ENCODE results near the gene LSM2. TPM values are rescaled to one million over a fixed set of nuclear protein-coding genes. Genes with fewer than 3 reads are reported as not detected.
A peak's percentile ranks its signal among the peaks of the same experiment; 100 is the strongest.

The LSM2 gene
- total RNA-seq, 1 donor from 2014 or later: 68.2 TPM

DNA sequence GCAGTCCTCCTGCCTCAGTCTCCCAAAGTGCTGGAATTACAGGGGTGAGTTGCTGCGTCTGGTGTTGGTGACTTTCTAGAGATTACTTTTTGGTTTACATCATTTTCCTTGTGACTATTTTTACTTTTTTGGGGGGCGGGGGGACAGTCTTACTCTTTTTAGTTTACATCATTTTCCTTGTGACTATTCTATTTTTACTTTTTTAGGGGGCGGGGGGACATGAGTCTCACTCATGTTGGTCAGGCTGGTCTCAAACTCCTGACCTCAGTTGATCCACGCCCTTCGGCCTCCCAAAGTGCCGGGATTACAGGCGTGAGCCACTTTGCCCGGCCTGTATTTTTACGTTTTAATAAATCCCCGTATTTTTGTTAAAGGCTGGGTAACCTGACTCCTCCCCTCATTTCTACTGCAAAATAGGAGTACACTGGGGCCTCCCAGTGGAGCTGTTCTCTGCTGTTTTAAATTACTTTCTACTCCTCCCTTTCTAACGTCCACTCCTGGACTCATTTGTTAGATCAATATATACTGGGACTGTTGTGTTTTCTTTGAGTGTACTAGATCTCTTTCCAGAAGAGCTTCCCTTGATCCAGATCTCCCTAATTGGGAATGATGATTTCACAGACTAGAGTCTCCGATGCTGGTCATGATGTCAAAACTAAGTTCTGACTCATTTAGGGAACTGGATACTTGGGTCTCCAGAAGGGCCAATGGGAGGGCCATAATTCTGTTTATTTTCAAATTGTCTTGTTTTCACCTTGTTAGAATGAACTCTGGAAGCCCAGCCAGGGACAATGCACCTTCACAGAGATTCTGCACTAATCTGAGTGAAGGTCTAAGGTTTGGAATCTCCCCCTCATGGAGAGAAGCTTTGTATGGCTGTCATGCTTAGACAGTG lies 30.0 kb upstream of the LSM2 start:
- H3K36me3 Mint-ChIP-seq (ENCODE audit: unreplicated experiment): no peaks in the 10 kb centered on the region
- peaks cover 11% of the 10 kb centered on the region for H3K9me3 Mint-ChIP-seq (ENCODE audit: unreplicated experiment)
- peaks cover 19% of the 10 kb centered on the region for H3K27me3 Mint-ChIP-seq (ENCODE audit: unreplicated experiment)
- H3K27ac Mint-ChIP-seq (ENCODE audit: unreplicated experiment): peak overlapping the region; percentile 80
- DNase-seq: no peak
- TF ChIP-seq, protein P1, sequence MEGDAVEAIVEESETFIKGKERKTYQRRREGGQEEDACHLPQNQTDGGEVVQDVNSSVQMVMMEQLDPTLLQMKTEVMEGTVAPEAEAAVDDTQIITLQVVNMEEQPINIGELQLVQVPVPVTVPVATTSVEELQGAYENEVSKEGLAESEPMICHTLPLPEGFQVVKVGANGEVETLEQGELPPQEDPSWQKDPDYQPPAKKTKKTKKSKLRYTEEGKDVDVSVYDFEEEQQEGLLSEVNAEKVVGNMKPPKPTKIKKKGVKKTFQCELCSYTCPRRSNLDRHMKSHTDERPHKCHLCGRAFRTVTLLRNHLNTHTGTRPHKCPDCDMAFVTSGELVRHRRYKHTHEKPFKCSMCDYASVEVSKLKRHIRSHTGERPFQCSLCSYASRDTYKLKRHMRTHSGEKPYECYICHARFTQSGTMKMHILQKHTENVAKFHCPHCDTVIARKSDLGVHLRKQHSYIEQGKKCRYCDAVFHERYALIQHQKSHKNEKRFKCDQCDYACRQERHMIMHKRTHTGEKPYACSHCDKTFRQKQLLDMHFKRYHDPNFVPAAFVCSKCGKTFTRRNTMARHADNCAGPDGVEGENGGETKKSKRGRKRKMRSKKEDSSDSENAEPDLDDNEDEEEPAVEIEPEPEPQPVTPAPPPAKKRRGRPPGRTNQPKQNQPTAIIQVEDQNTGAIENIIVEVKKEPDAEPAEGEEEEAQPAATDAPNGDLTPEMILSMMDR (IDR thresholded peaks at IDR 0.05; ENCODE audit: partially characterized antibody, unreplicated experiment): no peak
- H3K4me3 Mint-ChIP-seq (ENCODE audit: unreplicated experiment): peak overlapping the region; percentile 98
- H3K4me1 Mint-ChIP-seq (ENCODE audit: low read depth, unreplicated experiment): peaks cover 16% of the 10 kb centered on the region

DNA sequence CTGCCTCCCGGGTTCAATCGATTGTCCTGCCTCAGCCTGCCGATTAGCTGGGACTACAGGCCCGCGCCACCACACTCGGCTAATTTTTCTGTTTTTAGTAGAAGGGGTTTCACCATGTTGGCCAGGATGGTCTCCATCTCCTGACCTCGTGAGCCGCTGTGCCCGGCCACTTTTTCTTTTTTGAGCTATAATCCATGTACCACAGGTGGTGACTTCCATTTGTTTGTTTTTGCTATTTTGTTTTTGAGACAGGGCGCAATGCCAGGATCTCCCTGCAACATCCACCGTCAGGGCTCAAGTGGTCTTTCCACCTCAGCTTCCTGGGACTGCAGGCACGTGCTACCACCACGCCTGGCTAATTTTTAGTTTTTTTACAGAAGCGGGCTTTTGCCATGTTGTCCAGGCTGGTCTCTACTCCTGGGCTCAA lies 29.3 kb upstream of the LSM2 start:
- no peak for DNase-seq
- H3K4me3 Mint-ChIP-seq (ENCODE audit: unreplicated experiment): peak overlapping the region; percentile 98
- H3K4me1 Mint-ChIP-seq (ENCODE audit: low read depth, unreplicated experiment): peaks cover 16% of the 10 kb centered on the region
- peaks cover 11% of the 10 kb centered on the region for H3K9me3 Mint-ChIP-seq (ENCODE audit: unreplicated experiment)
- peak overlapping the region; percentile 80 for H3K27ac Mint-ChIP-seq (ENCODE audit: unreplicated experiment)
- H3K36me3 Mint-ChIP-seq (ENCODE audit: unreplicated experiment): no peaks in the 10 kb centered on the region
- TF ChIP-seq, protein P1 (IDR thresholded peaks at IDR 0.05; ENCODE audit: partially characterized antibody, unreplicated experiment): no peak
- peaks cover 16% of the 10 kb centered on the region for H3K27me3 Mint-ChIP-seq (ENCODE audit: unreplicated experiment)

DNA sequence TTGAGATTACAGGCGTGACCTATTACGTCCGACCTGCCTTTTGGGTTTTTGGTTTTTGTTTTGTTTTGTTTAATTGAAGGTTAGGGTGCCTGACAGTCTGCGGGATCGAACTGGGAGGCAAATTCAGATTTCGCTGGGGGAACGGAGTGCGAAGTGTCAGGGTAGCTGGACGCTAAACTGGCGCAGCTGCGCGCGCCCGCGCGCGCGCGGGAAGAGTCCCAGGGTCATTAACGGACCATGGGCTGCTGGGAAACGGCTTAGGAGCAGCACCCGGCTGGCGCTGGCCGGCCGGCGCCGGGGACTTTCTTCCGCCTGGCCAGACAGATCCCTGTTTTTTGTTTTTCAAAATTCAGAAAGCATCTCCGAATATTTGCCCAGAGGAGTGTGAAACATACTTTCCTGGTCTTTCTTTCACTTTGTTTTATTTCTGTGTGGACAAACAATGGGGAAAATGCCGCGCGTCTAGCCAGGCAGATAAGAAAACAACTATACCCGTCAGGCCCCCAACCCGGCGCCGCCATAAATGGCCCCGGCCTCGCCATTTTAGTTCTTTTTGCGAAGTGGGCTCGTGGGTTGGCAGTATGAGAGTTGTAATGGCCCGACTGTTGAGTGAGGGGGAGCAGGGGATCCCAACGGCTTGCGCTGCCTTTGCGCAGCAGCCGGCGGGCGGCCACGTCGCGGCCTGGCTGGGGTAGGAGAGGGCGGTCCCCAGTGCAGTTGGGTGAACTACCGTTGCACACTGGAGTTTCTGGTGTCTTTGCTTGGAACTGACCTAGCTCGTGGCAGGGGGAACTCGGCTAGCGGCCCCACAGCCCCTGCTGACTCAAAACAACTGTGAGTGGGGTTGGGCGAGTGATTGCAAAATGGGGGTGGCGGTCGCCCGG lies 27.8 kb upstream of the LSM2 start:
- no peaks in the 10 kb centered on the region for H3K36me3 Mint-ChIP-seq (ENCODE audit: unreplicated experiment)
- TF ChIP-seq, protein P1 (IDR thresholded peaks at IDR 0.05; ENCODE audit: partially characterized antibody, unreplicated experiment): no peak
- peak; percentile 86 for DNase-seq
- H3K27ac Mint-ChIP-seq (ENCODE audit: unreplicated experiment): peak overlapping the region; percentile 93
- H3K4me3 Mint-ChIP-seq (ENCODE audit: unreplicated experiment): peak overlapping the region; percentile 98
- peaks cover 18% of the 10 kb centered on the region for H3K27me3 Mint-ChIP-seq (ENCODE audit: unreplicated experiment)
- peaks cover 14% of the 10 kb centered on the region for H3K9me3 Mint-ChIP-seq (ENCODE audit: unreplicated experiment)
- peaks cover 18% of the 10 kb centered on the region for H3K4me1 Mint-ChIP-seq (ENCODE audit: low read depth, unreplicated experiment)

DNA sequence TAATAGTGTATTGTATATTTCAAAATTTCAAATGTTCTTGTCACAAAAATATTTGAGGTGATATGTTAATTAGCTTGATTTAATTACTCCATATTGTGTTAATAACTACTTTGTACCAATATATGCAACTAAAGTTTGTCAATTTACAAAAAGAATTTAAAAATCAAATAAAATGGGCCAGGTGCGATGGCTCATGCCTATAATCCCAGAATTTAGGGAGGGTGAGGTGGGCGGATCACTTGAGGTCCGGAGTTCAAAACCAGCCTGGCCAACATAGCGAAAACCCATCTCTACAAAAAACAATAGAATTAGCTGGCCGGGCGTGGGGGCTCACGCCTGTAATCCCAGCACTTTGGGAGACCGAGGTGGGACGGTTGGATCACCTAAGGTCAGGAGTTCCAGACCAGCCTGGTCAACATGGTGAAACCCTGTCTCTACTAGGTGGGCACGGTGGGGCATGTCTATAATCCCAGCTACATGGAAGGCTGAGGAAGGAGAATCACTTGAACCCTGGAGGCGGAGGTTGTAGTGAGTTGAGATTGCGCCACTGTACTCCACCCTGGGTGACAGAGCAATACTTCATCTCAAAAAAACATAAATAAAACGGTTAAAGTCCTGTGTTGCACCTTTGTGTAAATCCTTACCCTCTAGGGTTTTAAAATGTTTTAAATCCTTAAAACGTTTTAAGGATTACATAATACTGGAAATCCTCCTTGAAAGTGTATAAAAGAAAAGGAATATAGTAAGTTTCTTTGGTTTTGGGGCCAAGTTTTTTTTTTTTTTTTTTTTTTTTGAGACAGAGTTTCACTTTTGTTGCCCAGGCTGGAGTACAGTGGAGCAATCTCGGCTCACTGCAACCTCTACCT lies 24.8 kb upstream of the LSM2 start:
- no peak overlapping the region for H3K27ac Mint-ChIP-seq (ENCODE audit: unreplicated experiment)
- TF ChIP-seq, protein P1 (IDR thresholded peaks at IDR 0.05; ENCODE audit: partially characterized antibody, unreplicated experiment): no peak
- H3K4me3 Mint-ChIP-seq (ENCODE audit: unreplicated experiment): peak overlapping the region; percentile 94
- H3K27me3 Mint-ChIP-seq (ENCODE audit: unreplicated experiment): peaks cover 24% of the 10 kb centered on the region
- H3K4me1 Mint-ChIP-seq (ENCODE audit: low read depth, unreplicated experiment): peaks cover 10% of the 10 kb centered on the region
- H3K36me3 Mint-ChIP-seq (ENCODE audit: unreplicated experiment): no peaks in the 10 kb centered on the region
- H3K9me3 Mint-ChIP-seq (ENCODE audit: unreplicated experiment): peaks cover 15% of the 10 kb centered on the region
- DNase-seq: no peak
